Islet precursor cell (in vitro differentiated cells): Measurements from ENCODE around the gene POLR1E.

Experiments used
- DNase-seq: peaks from one replicate; pipeline ENCODE4 v3.0.0-alpha.2; 2018

The POLR1E gene

GRCh38 chr9:37541465-37541864, 55.7 kb downstream of the POLR1E start:
- no peak for DNase-seq

GRCh38 chr9:37542488-37542887, 56.7 kb downstream of the POLR1E start:
- no peak for DNase-seq

DNA sequence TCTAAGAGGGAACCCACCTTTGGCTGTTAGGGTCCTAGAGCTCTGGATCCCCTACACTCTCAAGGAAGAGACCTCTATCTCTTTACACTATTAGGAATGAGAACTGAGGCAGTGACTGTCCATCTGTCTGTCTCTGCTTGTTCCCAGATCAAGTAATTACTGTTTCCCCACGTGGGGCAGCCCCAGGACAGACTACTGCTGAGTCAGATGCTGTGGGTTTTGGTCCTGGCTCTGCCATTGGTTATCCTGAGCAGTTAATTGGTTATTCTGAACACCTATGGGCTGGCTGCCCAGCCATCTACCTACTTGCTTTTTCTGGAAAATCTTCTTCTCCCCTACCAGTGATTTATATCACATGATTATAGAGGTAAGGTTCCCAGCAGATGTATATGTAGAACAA, 57.1 kb downstream of the POLR1E start:
- no peak for DNase-seq

GRCh38 chr9:37543468-37543867, 57.7 kb downstream of the POLR1E start:
- no peak for DNase-seq

- DNase-seq, result no peak
Measured at GRCh38 chr9:37547328-37547878, 61.7 kb downstream of the POLR1E start.

GRCh38 chr9:37549527-37549926, 63.8 kb downstream of the POLR1E start:
- DNase-seq, result no peak

- DNase-seq, result no peak
Measured at GRCh38 chr9:37550781-37551180, 65.0 kb downstream of the POLR1E start.

DNA sequence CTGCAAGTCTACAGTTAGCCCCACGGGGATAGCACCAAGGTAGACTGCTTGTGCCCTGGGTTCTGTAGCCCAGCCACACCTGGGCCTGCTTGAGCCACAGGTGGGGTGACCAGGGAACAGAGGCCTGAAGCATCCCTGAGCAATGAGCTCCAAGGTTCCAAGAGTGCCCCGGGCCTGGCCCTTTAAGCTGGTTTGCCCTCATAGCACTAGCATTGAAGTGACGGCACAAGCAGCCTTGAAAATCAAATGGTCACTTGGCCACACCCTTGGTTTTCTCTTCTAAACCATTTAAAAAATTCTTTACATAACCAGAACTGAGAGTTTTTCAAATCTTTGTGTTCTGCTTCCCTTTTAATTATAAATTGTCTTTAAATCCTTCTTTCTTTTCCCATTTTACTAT, 65.7 kb downstream of the POLR1E start:
- DNase-seq, result no peak

DNA sequence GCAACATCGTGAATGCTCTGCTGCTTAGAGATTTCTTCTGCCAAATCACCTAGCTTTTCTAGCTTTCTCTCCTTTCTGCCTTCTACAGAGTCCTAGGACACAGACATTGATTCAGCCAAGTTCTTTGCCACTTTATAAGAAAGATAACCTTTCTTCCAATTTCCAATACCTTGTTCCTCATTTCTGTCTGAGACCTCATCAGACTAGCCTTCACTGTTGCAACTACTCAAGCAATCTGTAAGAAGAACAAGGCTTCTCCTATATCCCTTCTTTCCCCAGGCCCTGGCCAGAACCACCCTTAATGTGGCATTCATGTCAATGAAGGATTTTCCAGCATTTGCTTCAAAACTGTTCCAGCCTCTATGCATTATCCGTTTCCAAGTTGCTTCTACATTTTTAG, 66.1 kb downstream of the POLR1E start:
- no peak for DNase-seq
